ENCODE measurements around the gene SYTL3. TPM values are rescaled to one million over a fixed set of nuclear protein-coding genes. Genes with fewer than 3 reads are reported as not detected.

SYTL3 gene
- total and polyA plus RNA-seq, 9 of the 15 experiments (the other 6 are each of a cell fraction or from before 2014, with no cell fraction given): 0.04 to 0.46 (median 0.17) TPM; not detected in 1

DNA sequence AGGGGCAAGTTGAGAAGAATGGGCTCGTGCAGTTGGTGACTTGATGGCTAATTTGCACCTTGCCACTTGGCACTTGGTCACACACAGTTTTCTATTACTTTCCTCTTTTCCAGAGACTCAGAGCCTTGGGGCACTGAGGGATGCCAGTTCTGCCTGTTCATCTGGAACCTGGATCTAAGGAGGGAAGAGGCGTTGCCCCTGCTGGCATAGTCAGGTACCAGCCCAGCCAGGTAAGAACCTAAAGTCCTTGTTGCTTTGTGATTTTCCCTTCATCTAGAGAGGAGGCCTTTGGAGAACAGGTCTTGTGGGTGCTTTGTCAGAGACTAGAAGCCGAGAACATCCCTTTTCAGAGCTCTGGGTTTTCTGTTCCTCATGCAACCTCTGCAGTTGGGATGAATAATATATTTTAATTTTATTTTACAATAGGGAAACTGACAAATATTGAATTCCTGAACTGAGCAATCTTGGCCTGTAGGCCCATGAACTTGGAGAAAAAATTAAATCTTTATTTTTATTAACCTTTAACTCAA, 11.4 kb downstream of the SYTL3 start:
- Histone ChIP-seq H3K36me3 (ENCODE audit: control insufficient read depth, insufficient read depth, low read length) (no peaks in the 10 kb centered on the region), H3K27ac (ENCODE audit: extremely low read depth, low read depth, low read length) (no peak overlapping the region), H4K20me1 (replicated peaks; ENCODE audit: control insufficient read depth, insufficient read depth, low read length) (peaks cover 4% of the 10 kb centered on the region), H3K9me1 (ENCODE audit: control insufficient read depth, insufficient read depth, low read length) (no peaks in the 10 kb centered on the region), H3K4me1 (replicated peaks in 1 of 2; ENCODE audit: control insufficient read depth in 2 of 2, insufficient read depth in 2 of 2, low read length in 2 of 2) (peaks cover 0 to 3% of the 10 kb centered on the region in 2 experiments; a peak in 1 of 5 replicates), H2AFZ (ENCODE audit: low read depth, low read length) (no peak overlapping the region), H3K9ac (ENCODE audit: insufficient read depth in 1 of 2, low read depth in 2 of 2, low read length in 2 of 2) (no peak overlapping the region), H3K4me2 (ENCODE audit: insufficient read depth, low read length) (no peak overlapping the region), H3K4me3 (no peak overlapping the region), H3K79me2 (ENCODE audit: control insufficient read depth, insufficient read depth, low read length) (no peaks in the 10 kb centered on the region), H3K27me3 (ENCODE audit: control insufficient read depth in 2 of 2, insufficient read depth in 2 of 2, low read length in 2 of 2) (peaks cover 52 to 61% of the 10 kb centered on the region in 2 experiments), H3K9me3 (replicated peaks; ENCODE audit: control insufficient read depth, insufficient read depth, low read depth, low read length) (no peaks in the 10 kb centered on the region)
- intact Hi-C loops (cut with micrococcal nuclease): loop anchor here (2.0 kb wide), 1 partner anchor 28 kb away; no protein-coding TSS in a partner anchor
- FAIRE-seq (peak; percentile 6), DNase-seq (ENCODE audit: extremely low read depth in 1 of 4, low spot score in 3 of 4) (no peak), ATAC-seq (no peak)
- in situ Hi-C loops (cut with MboI): no loop called here
- POLR2A ChIA-PET: interaction anchor here (0.6 to 1.0 kb wide), 2 partner anchors 17 to 494 kb away, joined by 3 read pairs; partner anchors contain the start of gene DYNLT1
- no TSS peak for BruUV-seq (replicated peaks)
- CTCF ChIA-PET (ENCODE audit: low intra/inter-chr PET ratio): interaction anchor here (1.6 kb wide), 1 partner anchor 312 kb away, joined by 5 read pairs; no protein-coding TSS in a partner anchor
- WGBS (ENCODE audit: insufficient coverage, low coverage, missing lambda C conversion rate): 0% methylated on average over 3 of the region's 3 CpGs
- TF ChIP-seq NCOA4 (IDR thresholded peaks at IDR 0.05; ENCODE audit: partially characterized antibody) (no peak), MYBL2 (IDR thresholded peaks at IDR 0.05; ENCODE audit: low read depth) (no peak), MYBL2 (CRISPR knock-in tag; IDR thresholded peaks at IDR 0.05; ENCODE audit: borderline replicate concordance) (no peak), PURB (CRISPR knock-in tag; IDR thresholded peaks at IDR 0.05; ENCODE audit: low read depth) (no peak), MEF2A (IDR thresholded peaks at IDR 0.05; ENCODE audit: control insufficient read depth, low read depth, low read length) (no peak), ZNF239 (CRISPR knock-in tag; IDR thresholded peaks at IDR 0.05) (no peak), HOMEZ (CRISPR knock-in tag; IDR thresholded peaks at IDR 0.05) (no peak), MCM3 (IDR thresholded peaks at IDR 0.05) (no peak), GATAD2A (IDR thresholded peaks at IDR 0.05) (no peak), TFAM (CRISPR knock-in tag; conservative IDR thresholded peaks at IDR 0.05) (no peak), ELK3 (CRISPR knock-in tag; IDR thresholded peaks at IDR 0.05) (no peak), CCAR2 (IDR thresholded peaks at IDR 0.05; ENCODE audit: low read depth, low read length) (no peak)
- TF ChIP-seq, protein P1, sequence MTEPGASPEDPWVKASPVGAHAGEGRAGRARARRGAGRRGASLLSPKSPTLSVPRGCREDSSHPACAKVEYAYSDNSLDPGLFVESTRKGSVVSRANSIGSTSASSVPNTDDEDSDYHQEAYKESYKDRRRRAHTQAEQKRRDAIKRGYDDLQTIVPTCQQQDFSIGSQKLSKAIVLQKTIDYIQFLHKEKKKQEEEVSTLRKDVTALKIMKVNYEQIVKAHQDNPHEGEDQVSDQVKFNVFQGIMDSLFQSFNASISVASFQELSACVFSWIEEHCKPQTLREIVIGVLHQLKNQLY (CRISPR knock-in tag; conservative IDR thresholded peaks at IDR 0.05): no peak
- TF ChIP-seq, protein P2, sequence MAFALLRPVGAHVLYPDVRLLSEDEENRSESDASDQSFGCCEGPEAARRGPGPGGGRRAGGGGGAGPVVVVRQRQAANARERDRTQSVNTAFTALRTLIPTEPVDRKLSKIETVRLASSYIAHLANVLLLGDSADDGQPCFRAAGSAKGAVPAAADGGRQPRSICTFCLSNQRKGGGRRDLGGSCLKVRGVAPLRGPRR (CRISPR knock-in tag; IDR thresholded peaks at IDR 0.05): no peak
- TF ChIP-seq, protein P3, sequence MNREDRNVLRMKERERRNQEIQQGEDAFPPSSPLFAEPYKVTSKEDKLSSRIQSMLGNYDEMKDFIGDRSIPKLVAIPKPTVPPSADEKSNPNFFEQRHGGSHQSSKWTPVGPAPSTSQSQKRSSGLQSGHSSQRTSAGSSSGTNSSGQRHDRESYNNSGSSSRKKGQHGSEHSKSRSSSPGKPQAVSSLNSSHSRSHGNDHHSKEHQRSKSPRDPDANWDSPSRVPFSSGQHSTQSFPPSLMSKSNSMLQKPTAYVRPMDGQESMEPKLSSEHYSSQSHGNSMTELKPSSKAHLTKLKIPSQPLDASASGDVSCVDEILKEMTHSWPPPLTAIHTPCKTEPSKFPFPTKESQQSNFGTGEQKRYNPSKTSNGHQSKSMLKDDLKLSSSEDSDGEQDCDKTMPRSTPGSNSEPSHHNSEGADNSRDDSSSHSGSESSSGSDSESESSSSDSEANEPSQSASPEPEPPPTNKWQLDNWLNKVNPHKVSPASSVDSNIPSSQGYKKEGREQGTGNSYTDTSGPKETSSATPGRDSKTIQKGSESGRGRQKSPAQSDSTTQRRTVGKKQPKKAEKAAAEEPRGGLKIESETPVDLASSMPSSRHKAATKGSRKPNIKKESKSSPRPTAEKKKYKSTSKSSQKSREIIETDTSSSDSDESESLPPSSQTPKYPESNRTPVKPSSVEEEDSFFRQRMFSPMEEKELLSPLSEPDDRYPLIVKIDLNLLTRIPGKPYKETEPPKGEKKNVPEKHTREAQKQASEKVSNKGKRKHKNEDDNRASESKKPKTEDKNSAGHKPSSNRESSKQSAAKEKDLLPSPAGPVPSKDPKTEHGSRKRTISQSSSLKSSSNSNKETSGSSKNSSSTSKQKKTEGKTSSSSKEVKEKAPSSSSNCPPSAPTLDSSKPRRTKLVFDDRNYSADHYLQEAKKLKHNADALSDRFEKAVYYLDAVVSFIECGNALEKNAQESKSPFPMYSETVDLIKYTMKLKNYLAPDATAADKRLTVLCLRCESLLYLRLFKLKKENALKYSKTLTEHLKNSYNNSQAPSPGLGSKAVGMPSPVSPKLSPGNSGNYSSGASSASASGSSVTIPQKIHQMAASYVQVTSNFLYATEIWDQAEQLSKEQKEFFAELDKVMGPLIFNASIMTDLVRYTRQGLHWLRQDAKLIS (CRISPR knock-in tag; IDR thresholded peaks at IDR 0.05): no peak

Measured in K562 (cell line).